Activated naive CD4-positive, alpha-beta T cell treated with Interleukin-2 at 50 U/mL for 16 hours (primary cell): ENCODE results near the gene SGCA.

ENCODE experiments used
- DNase-seq: peaks from one replicate; pipeline ENCODE4 v3.0.0-alpha.2; 2020

Gene SGCA

GRCh38 chr17:50196036-50196435, 30.2 kb downstream of the SGCA start:
- DNase-seq, result no peak

GRCh38 chr17:50196826-50197225, 31.0 kb downstream of the SGCA start:
- no peak for DNase-seq

- peak; percentile 60 for DNase-seq
Observed at GRCh38 chr17:50198026-50198669, 32.3 kb downstream of the SGCA start.

- DNase-seq, result no peak
Observed at GRCh38 chr17:50199211-50199802, 33.5 kb downstream of the SGCA start.

GRCh38 chr17:50199803-50200456, 34.1 kb downstream of the SGCA start:
- peak; percentile 62 for DNase-seq

- peak; percentile 82 for DNase-seq
Observed at GRCh38 chr17:50200457-50201275, 34.9 kb downstream of the SGCA start.

GRCh38 chr17:50201276-50201854, 35.6 kb downstream of the SGCA start, which contains the start of gene COL1A1:
Gene COL1A1, minus strand, starts transcription at chr17:50201631. Its CDS starts 118 bp downstream, at chr17:50201513.
- no peak for DNase-seq

- no peak for DNase-seq
Observed at GRCh38 chr17:50203086-50203485, 37.3 kb downstream of the SGCA start.

GRCh38 chr17:50203604-50204345, 38.0 kb downstream of the SGCA start:
- no peak for DNase-seq

GRCh38 chr17:50204431-50204830, 38.6 kb downstream of the SGCA start:
- DNase-seq, result no peak

- no peak for DNase-seq
Observed at GRCh38 chr17:50205111-50205962, 39.5 kb downstream of the SGCA start.

GRCh38 chr17:50205963-50206505, 40.2 kb downstream of the SGCA start:
- no peak for DNase-seq

GRCh38 chr17:50206604-50207293, 40.9 kb downstream of the SGCA start:
- peak; percentile 18 for DNase-seq

GRCh38 chr17:50207315-50207714, 41.5 kb downstream of the SGCA start:
- no peak for DNase-seq

GRCh38 chr17:50207792-50208567, 42.2 kb downstream of the SGCA start:
- no peak for DNase-seq

GRCh38 chr17:50208611-50209061, 42.8 kb downstream of the SGCA start:
- DNase-seq, result no peak

GRCh38 chr17:50209133-50209471, 43.3 kb downstream of the SGCA start:
- no peak for DNase-seq

- no peak for DNase-seq
Observed at GRCh38 chr17:50209472-50210239, 43.9 kb downstream of the SGCA start.
